GM21360 (cell line): ENCODE measurements around the gene EXT2.

ENCODE experiments used
- ATAC-seq: cut with Tn5 transposase; IDR thresholded peaks from one replicate; pipeline ENCODE4 v1.9.1; 2021; ENCODE audit warnings: mild to moderate bottlenecking, moderate library complexity; ENCODE audit not compliant: unreplicated experiment

Gene EXT2

GRCh38 chr11:44282620-44283019 is 187.1 kb downstream of the EXT2 start:
- no peak for ATAC-seq

GRCh38 chr11:44285756-44286155 is 190.3 kb downstream of the EXT2 start:
- no peak for ATAC-seq

GRCh38 chr11:44286268-44286880 is 190.9 kb downstream of the EXT2 start:
- ATAC-seq: peak; percentile 75

GRCh38 chr11:44286911-44287310 is 191.4 kb downstream of the EXT2 start:
- no peak for ATAC-seq

GRCh38 chr11:44288133-44288526 is 192.7 kb downstream of the EXT2 start:
- ATAC-seq: no peak

- no peak for ATAC-seq
These were observed 194.7 kb downstream of the EXT2 start for GRCh38 chr11:44290208-44290607.
